Stimulated activated CD4-positive, alpha-beta T cell treated with anti-CD3 and anti-CD28 coated beads, Interleukin-1b, Interleukin-23, amount 100 ng/mL, for 24 hours (primary cell): ENCODE data around the gene HNRNPM.

Experiments used
- DNase-seq, 4 experiments: peaks; one replicate each; pipeline ENCODE4 v3.0.0-alpha.2; 2020; ENCODE audit warnings: low read depth in 4 of 4, low spot score in 1 of 4

Gene HNRNPM

DNA sequence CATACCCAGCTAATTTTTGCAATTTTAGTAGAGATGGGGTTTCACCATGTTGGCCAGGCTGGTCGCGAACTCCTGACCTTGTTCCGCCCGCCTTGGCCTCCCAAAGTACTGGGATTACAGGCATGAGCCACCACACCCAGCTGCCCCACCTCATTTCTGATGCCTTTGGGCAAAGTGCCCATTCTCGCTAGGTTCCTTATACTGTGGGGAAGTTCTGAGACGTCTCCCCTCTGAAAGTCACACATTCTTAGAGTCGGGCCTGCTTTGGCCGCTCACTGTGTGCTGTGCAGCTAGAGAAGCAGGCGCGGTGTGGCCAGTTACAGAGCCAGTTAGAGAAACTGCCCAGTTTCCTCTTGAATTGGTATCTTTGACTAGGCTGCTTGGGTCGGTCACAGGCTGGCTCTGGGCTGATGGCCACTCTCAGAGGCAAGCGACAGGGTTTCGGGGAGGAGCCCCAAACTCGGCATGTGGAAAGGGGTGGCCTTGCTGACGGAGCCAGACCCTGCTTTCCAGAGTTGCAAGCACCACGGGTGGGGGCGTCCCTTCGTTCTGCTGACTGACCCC is 39.6 kb downstream of the HNRNPM start:
- no peak for DNase-seq

DNA sequence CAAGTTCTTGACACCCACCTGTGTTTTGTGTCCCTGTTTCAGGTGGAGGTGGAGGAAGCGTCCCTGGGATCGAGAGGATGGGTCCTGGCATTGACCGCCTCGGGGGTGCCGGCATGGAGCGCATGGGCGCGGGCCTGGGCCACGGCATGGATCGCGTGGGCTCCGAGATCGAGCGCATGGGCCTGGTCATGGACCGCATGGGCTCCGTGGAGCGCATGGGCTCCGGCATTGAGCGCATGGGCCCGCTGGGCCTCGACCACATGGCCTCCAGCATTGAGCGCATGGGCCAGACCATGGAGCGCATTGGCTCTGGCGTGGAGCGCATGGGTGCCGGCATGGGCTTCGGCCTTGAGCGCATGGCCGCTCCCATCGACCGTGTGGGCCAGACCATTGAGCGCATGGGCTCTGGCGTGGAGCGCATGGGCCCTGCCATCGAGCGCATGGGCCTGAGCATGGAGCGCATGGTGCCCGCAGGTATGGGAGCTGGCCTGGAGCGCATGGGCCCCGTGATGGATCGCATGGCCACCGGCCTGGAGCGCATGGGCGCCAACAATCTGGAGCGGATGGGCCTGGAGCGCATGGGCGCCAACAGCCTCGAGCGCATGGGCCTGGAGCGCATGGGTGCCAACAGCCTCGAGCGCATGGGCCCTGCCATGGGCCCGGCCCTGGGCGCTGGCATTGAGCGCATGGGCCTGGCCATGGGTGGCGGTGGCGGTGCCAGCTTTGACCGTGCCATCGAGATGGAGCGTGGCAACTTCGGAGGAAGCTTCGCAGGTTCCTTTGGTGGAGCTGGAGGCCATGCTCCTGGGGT is 41.0 kb downstream of the HNRNPM start:
- no peak for DNase-seq

DNA sequence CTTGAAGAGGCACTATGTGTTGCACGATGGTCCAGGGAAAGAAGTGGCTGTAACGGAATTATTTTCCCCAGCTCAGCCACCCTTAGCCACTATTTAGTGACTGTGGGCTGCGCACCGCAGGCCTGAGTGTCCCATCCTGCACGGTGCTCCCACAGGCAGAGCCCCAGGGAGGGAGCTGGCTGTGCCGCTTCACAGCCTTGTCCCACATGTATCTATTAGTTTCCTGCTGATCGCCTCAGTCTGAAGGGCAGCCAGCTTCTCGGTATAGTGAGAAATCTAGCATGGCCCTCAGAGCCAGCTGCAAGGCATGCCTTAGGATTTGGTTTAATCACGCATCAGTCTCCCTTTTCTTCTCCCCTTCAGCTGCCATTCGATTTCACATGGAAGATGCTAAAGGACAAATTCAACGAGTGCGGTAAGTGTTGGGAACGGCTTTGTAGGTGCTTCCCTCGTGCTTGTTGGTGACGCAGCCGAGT is 41.9 kb downstream of the HNRNPM start:
- DNase-seq: no peak

DNA sequence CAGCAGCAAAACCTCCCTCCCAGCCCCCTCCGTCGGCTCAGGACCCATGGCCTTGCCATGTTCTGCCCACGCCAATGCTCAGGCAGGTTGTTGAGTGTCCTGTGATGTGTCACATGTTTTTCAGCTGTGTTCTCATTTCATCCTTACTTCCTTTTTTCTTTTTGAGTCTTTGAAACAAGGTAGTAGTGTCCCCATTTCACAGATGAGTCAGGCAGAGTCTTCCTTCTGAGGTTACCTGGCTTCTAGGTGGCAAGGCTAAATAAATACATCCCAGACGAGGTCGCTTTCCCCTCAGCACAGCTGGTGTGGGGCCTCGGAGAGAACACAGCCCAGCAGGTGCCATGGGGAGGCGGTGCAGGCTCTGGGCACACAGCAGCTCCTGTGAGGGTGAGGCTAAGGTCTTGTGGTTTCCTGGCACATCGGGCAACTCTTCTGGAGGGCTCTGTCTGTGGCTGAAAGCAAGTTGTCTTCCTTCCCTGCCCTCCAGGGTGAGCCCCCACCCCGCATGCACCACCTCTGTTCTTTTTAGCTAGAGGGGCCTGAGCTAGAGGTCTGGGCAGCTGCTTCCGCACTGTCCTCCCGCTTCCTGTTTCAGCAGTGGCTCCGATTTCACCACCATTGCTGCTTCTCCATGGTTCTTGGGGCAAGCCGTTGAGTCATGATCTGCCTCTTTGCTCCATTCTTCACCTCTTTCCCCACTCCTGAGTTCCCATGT is 42.5 kb downstream of the HNRNPM start:
- DNase-seq: peak in 2 of 4 experiments; percentile 16 to 37

DNA sequence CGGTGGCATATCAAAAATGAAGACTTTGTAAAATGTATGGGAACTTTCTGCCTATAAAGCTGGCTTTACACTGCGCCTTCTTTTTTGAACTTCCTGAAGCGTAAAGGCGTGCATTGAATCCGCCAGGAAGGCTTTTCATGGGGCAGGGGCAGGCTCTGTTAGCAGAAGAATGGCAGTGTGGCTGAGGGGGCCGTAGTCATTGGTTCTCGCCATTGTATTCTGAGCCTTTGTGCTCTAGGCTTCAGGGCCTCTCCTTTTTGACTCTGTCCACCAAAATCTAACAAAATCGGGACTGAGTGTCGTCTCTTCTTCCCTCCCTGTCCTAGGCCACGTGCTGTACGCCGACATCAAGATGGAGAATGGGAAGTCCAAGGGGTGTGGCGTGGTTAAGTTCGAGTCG is 43.6 kb downstream of the HNRNPM start:
- DNase-seq: no peak

DNA sequence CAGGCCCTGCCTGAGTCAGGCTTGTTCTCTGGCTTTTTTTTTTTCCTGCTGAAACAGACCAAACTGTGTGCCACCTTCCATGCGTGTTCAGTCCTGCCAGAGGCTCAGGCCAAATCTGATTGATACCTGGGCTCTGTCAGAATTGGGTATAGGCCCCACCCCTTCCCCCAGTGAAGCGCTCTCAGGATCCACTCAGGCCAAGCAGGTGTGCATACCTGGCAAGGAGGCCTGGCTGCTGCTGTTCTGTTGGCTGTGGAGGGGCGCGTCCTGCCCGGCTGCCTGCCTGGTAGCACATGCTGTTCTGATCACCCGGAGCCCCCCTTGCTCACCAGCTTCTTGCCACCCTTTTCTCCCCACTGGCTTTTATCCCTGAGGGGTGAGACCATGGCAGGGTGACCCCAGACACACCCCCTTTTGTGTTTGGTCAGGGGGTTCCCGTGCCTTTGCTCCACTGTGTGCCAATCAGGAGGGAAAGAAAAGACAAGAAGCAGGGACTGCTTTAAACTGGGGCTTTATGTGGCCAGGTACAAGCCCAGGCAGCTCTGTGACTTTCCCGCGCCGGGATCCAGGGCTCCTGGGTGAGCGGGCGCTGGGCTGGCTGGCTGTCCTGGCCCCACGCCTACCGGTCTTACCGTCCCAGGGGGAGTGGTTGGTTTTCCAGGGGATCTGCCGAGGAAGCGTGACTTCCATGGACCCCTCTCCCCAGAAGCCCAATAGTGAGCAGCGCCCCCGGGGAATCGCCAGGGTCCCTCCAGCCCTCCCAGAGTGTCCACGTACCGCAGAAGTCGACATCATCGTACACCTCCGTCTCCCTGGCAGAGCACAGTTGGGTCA is 45.0 kb downstream of the HNRNPM start:
- DNase-seq: no peak

DNA sequence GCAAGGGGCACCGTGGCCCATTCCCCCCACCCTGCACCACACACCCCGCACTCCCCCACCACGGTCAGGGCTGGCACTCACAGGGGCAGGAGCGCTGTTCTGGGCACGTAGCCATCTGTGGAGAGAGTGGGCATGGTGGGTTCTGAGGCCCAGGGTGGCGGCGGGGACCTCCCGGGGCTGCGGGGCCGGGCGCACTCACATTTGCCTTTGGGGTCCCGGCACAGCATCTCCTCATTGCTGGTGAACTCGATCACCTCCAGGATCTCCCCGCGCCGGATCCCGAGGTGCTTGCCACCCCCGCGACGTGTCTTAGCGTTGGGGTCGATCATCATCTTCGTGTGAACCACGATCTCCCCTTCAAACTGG is 45.6 kb downstream of the HNRNPM start:
- no peak for DNase-seq

DNA sequence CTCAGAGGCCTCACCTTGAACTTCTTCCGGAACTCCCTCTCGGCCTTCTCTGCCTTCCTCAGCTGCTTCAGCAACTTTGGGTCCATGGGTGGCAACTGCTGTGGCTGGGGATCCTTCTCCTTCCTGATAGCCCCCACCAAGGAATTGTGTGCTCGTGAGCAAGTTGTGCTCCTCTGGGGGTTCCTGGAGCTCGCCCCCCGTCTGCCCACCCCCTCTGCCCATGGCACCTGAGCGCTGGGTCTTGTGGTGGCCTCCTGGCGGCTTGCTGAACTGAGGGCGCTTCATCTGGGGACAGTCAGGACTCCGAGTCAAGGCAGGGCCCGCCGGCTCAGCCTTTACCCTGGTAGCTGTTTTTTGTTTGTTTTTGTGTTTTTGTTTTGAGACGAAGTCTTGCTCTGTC is 46.1 kb downstream of the HNRNPM start:
- DNase-seq: no peak

DNA sequence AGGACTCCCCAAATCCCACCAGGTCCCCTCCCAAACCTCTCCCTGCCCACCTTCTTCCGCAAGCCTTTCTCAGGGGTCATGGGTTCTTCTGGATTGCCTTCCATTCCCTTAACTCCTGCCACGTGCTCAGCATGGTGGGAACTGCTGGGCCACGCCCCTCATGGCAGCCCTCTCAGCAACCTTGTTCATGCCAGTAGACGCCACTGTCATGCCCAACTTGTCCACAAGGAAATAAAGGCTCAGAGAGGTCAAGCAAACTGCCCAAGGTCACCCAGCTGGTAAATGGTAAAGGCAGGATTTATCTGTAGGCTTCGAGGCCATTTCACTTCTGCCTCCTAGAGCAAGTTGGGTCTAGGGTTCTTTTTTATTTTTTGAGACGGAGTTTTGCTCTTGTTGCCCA is 46.8 kb downstream of the HNRNPM start:
- no peak for DNase-seq

DNA sequence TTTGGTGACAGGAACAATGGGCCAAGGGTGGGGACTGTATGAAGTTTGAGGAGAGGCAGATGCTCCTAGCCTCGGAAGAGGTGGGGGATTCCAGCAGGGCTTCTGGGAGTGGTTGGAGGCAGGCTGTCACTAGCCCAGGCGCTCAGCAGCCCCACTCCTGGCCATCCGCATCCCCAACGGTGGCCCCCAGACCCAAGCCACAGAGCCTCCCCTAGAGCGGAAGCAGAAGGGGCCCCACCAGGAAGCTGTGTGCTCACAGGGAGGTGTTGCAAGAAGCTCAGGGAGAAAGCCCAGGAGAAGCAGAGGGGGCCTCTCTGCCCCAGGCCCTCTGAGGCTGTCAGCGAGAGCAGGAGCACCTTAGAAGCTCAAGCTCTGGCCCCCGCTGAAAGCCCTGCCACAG is 49.4 kb downstream of the HNRNPM start:
- DNase-seq: no peak

DNA sequence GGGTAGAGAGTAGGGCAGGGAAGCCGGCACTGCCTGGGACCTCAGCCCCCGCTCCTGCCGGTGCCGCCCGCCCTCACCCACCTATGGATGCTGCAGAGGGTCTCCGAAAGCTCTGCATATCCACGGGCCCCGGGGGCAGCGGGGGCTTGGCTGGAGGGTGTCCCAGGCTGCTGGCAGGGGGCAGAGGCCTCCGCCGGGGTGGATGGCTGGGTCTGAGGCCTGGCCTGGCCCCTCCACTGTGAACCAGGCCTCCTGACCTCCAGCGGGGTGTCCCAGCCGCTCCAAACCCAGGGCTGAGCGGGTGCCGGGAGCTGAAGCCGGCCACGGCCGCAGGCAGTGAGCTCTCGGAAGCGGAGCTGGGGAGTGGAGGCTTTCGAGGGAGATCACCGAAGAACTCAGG is 53.5 kb downstream of the HNRNPM start:
- no peak for DNase-seq

DNA sequence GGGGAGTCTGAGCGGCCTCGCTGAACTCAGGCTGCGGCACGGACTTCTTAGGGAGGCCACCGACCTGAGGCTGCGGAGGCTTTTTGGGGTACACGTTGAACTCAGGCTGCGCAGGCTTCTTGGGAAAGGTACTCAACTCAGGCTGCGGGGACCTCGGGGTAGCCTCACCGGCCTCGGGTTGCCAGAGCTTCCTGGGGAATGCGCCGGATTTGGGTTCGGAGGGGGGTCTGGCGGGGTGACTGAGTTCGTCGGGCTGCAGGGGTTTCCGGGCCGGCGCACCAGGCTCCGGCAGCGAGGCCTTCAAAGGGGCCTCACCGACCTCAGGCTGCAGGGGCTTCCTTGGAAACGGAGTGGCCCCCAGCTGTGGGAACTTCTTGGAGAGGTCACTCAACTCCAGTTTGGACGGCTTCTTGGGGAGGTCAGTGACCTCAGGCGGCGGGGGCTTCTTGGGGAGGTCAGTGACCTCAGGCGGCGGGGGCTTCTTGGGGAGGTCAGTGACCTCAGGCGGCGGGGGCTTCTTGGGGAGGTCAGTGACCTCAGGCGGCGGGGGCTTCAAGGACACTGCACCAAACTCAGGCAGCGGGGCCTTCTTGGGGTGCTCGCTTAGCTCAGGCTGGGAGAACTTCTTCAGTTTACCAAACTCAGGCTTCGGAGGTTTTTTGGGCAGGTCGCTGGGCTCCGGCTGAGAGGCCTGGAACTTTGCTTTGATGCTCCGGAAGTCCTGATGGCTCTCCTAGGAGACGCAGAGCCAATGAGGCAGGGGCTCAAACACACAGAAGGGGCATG is 54.5 kb downstream of the HNRNPM start:
- no peak for DNase-seq

DNA sequence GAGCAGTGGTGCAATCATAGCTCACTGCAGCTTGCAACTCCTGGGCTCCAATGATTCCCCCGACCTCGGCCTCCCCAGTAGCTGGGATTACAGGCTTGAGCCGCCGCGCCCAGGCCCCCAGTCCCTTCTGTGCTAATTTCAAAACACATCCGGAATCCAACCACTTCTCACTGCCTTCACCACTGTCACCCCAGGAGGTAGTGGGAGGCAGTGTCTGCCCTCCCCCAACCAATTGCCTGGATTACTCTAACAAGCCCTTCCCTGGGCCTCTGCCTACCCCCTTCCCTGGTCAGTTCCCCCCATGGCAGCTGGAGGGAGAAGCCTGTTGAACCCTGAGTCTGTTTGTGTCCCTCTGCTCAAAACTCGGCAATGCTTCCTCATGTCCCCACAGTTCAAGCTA is 55.4 kb downstream of the HNRNPM start:
- no peak for DNase-seq

DNA sequence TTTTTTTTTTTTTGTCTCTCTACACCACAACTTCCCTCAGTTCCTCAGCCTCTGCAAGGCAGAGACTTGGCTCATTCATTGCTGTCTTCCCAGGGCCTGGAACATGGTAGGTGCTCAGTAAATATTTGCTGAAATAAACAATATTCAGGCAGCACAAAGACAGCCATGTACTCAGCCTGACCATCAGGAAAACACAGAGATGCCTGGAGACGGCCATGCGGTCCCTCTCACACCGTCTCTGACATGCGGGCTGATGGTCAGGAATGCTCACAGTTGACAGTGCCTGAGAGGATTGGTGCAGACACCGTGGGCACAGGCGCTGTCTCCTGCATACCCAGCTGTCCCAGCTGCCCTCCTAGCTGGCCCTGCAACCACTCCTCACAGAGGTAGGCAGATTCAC is 56.7 kb downstream of the HNRNPM start:
- no peak for DNase-seq

DNA sequence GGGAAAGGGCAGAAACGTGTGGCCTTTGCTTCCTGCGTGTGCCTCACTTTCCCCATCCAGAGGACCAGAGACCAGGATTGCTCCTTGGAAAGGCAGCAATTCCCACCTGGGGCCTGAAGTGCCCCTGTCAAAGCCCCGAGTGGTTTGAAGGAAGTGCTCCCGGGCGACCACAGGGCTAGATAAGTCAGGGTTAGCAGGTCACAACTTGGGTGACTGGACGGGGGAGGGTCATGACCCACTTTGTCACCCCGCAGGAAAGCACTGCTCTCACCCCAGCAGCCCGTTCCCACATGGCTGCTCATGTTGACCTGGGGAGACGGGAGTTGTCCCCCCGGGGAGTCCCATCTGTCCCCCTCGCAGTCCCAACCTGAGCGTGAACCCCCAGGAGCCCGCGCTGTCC is 57.2 kb downstream of the HNRNPM start:
- no peak for DNase-seq

DNA sequence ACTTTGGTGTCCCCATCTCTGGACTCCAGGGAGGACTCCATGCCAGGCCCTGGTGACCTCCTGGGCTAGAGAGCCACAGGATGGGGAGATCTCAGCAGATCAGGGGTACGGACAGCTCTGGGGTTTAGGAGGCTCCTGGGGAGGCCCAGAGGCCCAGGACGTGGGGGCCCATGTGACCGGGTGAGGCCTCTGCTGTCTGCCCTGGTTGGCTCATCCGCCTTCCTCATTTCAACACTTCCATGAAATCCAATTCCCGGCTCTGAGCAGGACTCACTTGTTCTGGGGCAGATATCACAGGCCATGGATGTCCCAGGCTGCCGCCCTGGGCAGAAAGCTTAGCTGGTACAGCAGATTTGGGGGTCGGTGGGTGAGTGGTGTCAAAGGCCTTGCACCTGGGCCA is 58.7 kb downstream of the HNRNPM start:
- DNase-seq: no peak

DNA sequence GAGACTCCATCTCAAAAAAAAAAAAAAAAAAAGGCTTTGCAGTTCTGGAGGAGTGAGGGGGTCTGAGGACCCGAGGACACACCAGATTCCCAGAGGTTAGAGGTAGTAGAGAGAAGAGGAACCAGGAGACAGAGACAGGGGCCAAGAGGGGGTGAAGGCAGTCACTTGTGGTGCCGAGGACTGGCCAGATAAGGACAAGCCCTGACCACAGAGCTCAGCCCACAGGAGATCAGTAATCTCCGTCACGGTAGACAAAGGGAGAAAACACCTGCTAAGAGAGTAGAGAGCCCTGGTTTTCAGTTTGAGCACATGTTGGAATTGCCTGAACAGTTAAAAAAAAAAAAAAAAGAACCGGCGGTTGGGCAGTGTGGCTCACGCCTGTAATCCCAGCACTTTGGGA is 59.4 kb downstream of the HNRNPM start:
- no peak for DNase-seq

DNA sequence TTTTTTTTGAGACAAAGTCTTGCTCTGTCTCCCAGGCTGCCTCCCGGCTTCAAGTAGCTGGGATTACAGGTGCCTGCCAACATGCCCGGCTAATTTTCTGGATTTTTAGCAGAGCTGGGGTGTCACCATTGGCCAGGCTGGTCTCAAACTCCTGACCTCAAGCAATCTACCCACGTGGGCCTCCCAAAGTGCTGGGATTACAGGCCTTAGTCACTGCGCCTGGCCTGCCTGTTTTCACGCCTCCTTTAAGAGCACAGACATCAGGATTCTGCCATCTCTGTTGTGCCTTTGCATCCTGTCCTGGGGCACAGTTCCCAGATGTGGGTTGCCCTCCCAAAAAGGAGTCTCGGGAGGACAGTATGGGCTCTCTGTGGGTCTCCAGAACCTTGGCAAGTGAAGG is 60.1 kb downstream of the HNRNPM start:
- no peak for DNase-seq

DNA sequence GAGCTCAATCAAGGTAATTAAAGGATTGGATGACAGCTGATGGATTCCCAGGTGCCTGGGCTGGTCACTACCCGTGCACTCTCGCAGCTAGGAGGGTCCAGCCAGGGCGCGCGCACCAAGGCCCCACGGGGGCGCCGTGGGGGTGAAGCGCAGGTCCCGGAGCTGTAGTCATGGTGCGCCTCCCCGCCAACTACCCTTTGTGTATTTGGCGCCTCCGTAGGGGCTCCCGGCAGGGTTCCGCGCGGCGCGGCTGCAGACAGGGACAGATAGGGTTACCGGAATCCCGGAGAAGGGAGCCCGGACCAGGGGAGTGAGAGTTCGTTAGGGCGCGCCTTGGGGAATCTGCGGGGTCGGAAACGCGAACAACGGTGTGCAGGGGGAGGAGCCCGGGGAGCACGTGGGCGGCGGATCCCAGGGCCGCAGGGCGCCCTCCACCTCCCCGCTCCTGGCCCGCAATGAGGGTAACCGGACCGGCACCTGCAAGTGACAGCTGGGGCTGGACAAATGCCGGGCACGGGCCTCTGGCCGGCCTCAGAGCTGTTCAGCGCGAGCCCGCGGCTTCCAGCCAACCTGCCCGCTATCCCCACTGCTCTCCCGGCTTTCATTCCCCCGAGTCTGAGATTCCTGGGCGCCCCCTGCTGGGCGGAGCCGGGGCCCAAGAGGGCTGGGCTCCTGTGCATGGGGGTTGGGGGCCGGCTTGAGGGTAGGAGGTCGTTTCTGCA is 61.1 kb downstream of the HNRNPM start:
- peak; percentile 45 to 69 (median 63) for DNase-seq

DNA sequence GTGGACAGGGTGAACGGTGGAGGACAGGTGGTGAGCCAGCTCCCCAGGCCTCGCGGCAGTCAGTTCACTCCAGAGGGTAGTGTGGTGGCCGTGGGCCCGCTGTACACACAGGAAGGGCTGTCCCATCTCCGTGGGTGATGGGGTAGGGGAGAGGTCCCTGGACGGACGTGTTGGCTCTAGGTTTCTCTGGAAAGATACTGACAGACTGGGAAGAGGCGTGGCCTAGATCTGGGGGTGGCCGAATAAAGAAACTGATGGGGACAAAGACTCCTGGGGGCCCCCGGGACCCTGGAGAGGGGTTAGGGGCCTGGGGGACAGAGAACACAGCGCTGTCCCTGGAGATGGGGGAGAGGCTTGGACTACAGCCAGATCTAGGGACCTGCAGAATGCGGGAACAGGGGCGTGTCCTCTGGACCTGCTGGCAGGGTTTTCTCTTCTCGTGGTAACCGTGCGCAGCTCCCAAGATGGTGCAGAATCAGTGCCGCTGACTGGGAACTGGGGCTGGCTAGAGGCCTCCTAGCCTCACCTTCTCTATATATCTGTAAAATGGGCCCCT is 61.7 kb downstream of the HNRNPM start:
- DNase-seq: no peak
